ENCODE results near the gene DNAJC16.

DNA sequence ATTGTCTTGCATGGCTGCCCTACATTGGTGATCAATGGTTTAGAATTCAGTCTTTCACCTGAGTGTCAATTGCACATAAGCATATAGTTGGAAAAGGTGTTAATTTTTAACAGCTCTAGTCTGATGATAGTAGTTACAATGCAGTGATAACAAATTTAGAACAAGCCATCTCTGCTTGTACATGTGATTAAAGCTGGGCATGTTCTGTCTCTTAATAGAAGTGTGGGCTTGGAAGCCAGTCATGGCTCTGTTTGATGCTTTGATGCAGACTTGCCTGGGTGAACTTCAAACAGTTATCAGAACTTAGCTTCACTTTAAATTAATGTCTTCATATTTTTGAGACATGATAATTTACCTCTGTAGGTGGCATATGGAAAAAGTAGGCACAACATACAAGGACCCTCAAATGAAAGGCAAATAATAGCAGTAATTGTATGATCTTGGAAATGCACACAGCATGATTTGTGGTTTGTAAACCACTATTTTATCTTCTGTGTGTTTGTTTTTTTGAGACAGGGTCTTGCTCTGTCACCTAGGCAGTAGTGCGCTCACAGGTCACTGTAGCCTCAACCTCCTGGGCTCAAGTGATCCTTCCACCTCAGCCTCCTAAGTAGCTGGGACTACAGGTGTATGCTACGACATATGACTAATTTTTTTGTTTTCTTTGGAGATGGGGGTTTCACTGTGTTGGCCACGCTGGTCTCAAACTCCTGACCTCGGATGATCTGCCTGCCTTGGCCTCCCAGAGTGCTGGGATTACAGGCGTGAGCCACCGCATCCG is 94.4 kb downstream of the DNAJC16 start:
- TF ChIP-seq, protein P1, sequence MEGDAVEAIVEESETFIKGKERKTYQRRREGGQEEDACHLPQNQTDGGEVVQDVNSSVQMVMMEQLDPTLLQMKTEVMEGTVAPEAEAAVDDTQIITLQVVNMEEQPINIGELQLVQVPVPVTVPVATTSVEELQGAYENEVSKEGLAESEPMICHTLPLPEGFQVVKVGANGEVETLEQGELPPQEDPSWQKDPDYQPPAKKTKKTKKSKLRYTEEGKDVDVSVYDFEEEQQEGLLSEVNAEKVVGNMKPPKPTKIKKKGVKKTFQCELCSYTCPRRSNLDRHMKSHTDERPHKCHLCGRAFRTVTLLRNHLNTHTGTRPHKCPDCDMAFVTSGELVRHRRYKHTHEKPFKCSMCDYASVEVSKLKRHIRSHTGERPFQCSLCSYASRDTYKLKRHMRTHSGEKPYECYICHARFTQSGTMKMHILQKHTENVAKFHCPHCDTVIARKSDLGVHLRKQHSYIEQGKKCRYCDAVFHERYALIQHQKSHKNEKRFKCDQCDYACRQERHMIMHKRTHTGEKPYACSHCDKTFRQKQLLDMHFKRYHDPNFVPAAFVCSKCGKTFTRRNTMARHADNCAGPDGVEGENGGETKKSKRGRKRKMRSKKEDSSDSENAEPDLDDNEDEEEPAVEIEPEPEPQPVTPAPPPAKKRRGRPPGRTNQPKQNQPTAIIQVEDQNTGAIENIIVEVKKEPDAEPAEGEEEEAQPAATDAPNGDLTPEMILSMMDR (IDR thresholded peaks at IDR 0.05), result no peak
- TF ChIP-seq POLR2A (IDR thresholded peaks at IDR 0.05), result no peak
